Common myeloid progenitor, CD34-positive (primary cell): ENCODE results near the gene CAMK4.

ENCODE experiments used
- CTCF ChIA-PET: fragments of 350-600 bp; sonication (Branson Sonifier 250); formaldehyde crosslinking; loops from one replicate; lab custom pipeline; 2021; ENCODE audit warnings: antibody characterized with exemption; lab: Charles Lee
- POLR2A ChIA-PET: fragments of 350-600 bp; sonication (Branson Sonifier 250); formaldehyde crosslinking; loops from one replicate; lab custom pipeline; 2021; ENCODE audit warnings: antibody characterized with exemption; lab: Charles Lee
- DNase-seq, 3 donors: peaks; one replicate each; pipeline versions ENCODE4 v3.0.0 to v3.0.0-alpha.2; 2013
- H3K27ac ChIP-seq, 2 experiments: 1 replicate in 1 of 2; 2 replicates in 1 of 2; pipeline ENCODE4 v1.7.0; 2013; ENCODE audit warnings: inconsistent platforms in 2 of 2, low read length in 2 of 2, mild to moderate bottlenecking in 2 of 2, low read depth in 1 of 2, moderate library complexity in 1 of 2; ENCODE audit not compliant: severe bottlenecking in 2 of 2, insufficient read depth in 1 of 2, poor library complexity in 1 of 2
- H3K27me3 ChIP-seq, 5 experiments: replicated peaks in 2 of 5; 1 replicate in 3 of 5; 2 replicates in 2 of 5; pipeline versions ENCODE4 v1.6.1 to v1.7.0; 2013; ENCODE audit warnings: low read length in 4 of 5, mild to moderate bottlenecking in 2 of 5, moderate library complexity in 2 of 5, inconsistent platforms in 1 of 5; ENCODE audit not compliant: insufficient read depth in 5 of 5, control insufficient read depth in 4 of 5
- H3K36me3 ChIP-seq, 4 experiments: 1 replicate in 2 of 4; 2 replicates in 2 of 4; pipeline versions ENCODE4 v1.6.1 to v1.7.0; 2013; ENCODE audit warnings: low read length in 3 of 4, control low read depth in 1 of 4, mild to moderate bottlenecking in 1 of 4; ENCODE audit not compliant: control insufficient read depth in 4 of 4, insufficient read depth in 4 of 4
- H3K4me1 ChIP-seq, 4 experiments: 1 replicate in 3 of 4; 2 replicates in 1 of 4; pipeline versions ENCODE4 v1.6.1 to v1.7.1; 2013; ENCODE audit warnings: low read length in 3 of 4, mild to moderate bottlenecking in 3 of 4, control low read depth in 1 of 4, inconsistent platforms in 1 of 4, moderate library complexity in 1 of 4; ENCODE audit not compliant: control insufficient read depth in 4 of 4, insufficient read depth in 4 of 4; ENCODE audit errors: control extremely low read depth in 1 of 4
- H3K4me3 ChIP-seq, 7 experiments: 1 replicate in 4 of 7; 2 replicates in 3 of 7; pipeline versions ENCODE4 v1.5.1 to v1.7.0; 2013; ENCODE audit warnings: mild to moderate bottlenecking in 7 of 7, low read length in 6 of 7, moderate library complexity in 6 of 7, inconsistent platforms in 2 of 7, low read depth in 2 of 7, control low read depth in 1 of 7; ENCODE audit not compliant: insufficient read depth in 4 of 7, control insufficient read depth in 1 of 7; ENCODE audit errors: extremely low read depth in 1 of 7
- H3K9me3 ChIP-seq, 5 experiments: 1 replicate in 4 of 5; 2 replicates in 1 of 5; pipeline versions ENCODE4 v1.6.1 to v1.7.1; 2013; ENCODE audit warnings: low read length in 4 of 5, mild to moderate bottlenecking in 2 of 5, inconsistent platforms in 1 of 5, low read depth in 1 of 5, moderate library complexity in 1 of 5; ENCODE audit not compliant: control insufficient read depth in 4 of 5, insufficient read depth in 2 of 5; ENCODE audit errors: control extremely low read depth in 1 of 5
- WGBS: methylation state at CpG from one replicate; pipeline ENCODE4 v1.1.5; 2013; ENCODE audit not compliant: insufficient coverage; 5-methylcytosine and 5-hydroxymethylcytosine counted together

Gene CAMK4

GRCh38 chr5:111320953-111321352 is 96.8 kb downstream of the CAMK4 start:
- CTCF ChIA-PET, result no interaction called here
- no peak for DNase-seq
- Histone ChIP-seq H3K4me1 (no peaks in the 10 kb centered on the region), H3K9me3 (no peaks in the 10 kb centered on the region), H3K27ac (no peak overlapping the region), H3K36me3 (no peaks in the 10 kb centered on the region), H3K27me3 (no peaks in the 10 kb centered on the region), H3K4me3 (no peak overlapping the region)
- no CpG with 5 or more reads among the region's 1 CpG for WGBS
- POLR2A ChIA-PET, result no interaction called here

- ChIA-PET CTCF (no interaction called here), POLR2A (no interaction called here)
- no peak overlapping the region for H3K27ac ChIP-seq
These were observed 97.2 kb downstream of the CAMK4 start for GRCh38 chr5:111321376-111321775.

DNA sequence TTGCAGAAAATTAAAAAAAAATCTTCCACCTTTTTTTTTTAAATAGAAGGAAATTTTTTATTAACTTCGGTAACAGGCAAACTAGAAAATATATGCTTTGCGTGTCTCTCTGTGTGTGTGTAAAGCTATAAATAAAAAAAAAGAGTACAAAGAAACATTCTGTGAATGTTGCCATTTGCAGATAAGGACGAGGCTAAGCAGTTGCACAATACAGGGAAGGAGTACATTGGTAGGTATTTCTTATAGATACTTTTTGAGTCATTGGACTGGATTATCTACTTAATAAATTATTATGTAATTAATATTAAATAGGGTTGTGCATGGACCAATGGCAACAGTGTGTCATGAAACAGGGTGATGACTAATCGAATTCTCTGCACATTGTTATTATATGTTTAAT is 102.4 kb downstream of the CAMK4 start:
- H3K27ac ChIP-seq, result no peak overlapping the region
- no peaks in the 10 kb centered on the region for H3K27me3 ChIP-seq
- ChIA-PET POLR2A (no interaction called here), CTCF (no interaction called here)
- H3K4me3 ChIP-seq, result no peak overlapping the region
- H3K9me3 ChIP-seq, result peaks cover 0 to 1% (median 0%) of the 10 kb centered on the region in 5 experiments
- DNase-seq, result no peak
- WGBS, result no CpG with 5 or more reads among the region's 4 CpGs
- H3K36me3 ChIP-seq, result no peaks in the 10 kb centered on the region
- no peaks in the 10 kb centered on the region for H3K4me1 ChIP-seq

More at GRCh38 chr5:111321376-111321775, 97.2 kb downstream of the CAMK4 start:
- Histone ChIP-seq H3K36me3 (no peaks in the 10 kb centered on the region), H3K9me3 (no peaks in the 10 kb centered on the region), H3K4me1 (no peaks in the 10 kb centered on the region), H3K27me3 (no peaks in the 10 kb centered on the region), H3K4me3 (no peak overlapping the region)
- DNase-seq, result no peak

DNA sequence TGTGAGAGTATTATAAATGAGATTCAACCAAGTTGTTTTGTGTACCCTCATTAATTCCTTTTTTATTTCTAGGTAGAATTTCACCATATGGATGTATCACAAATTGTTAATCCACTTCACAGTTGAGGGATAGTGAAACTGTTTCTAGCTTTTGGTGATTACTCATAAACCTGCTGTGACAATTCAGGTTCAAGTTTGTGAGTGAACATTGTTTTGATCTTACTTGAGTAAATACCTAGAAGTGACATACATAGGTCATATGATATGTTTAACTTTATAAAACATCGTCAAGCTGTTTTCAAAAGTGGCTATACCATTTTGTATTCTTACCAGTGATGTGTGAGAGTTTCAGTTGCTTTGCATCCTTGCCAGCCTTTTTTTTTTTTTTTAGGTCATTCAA is 112.9 kb downstream of the CAMK4 start:
- WGBS, result no CpG with 5 or more reads among the region's 1 CpG
- Histone ChIP-seq H3K27ac (no peak overlapping the region), H3K4me1 (no peaks in the 10 kb centered on the region), H3K9me3 (no peaks in the 10 kb centered on the region), H3K4me3 (no peak overlapping the region), H3K27me3 (peaks cover 0 to 2% (median 0%) of the 10 kb centered on the region in 5 experiments), H3K36me3 (no peaks in the 10 kb centered on the region)
- ChIA-PET CTCF (no interaction called here), POLR2A (no interaction called here)
- DNase-seq, result no peak

DNA sequence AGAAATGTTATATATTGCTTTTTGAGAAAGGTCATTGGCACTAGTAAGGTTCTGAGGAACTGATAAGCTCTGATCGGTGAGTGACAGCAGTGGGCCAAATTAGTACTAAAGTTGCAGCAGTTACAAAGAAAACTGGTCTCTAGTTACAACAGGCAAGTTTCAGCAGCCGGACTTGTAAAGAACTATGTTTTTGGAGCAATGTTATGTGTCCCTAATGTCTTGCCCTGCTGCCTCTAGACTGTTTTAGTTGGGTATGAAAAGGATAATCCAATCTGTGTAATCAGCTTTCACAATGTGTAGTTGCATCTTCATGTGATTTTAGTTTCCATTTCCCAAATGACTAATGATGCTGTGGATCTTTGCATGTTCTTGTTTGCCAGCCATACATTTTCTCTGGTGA is 113.5 kb downstream of the CAMK4 start:
- 39% methylated on average over 2 of the region's 2 CpGs for WGBS
- Histone ChIP-seq H3K27ac (no peak overlapping the region), H3K4me3 (no peak overlapping the region), H3K9me3 (no peaks in the 10 kb centered on the region), H3K36me3 (no peaks in the 10 kb centered on the region), H3K4me1 (no peaks in the 10 kb centered on the region), H3K27me3 (peaks cover 0 to 2% (median 0%) of the 10 kb centered on the region in 5 experiments)
- ChIA-PET POLR2A (no interaction called here), CTCF (no interaction called here)
- DNase-seq, result no peak

GRCh38 chr5:111345731-111346130 is 121.5 kb downstream of the CAMK4 start:
- no peak overlapping the region for H3K27ac ChIP-seq
- H3K4me3 ChIP-seq, result no peak overlapping the region
- H3K4me1 ChIP-seq, result no peaks in the 10 kb centered on the region
- peaks cover 0 to 2% (median 0%) of the 10 kb centered on the region in 5 experiments for H3K27me3 ChIP-seq
- no peak for DNase-seq
- POLR2A ChIA-PET, result no interaction called here
- H3K9me3 ChIP-seq, result no peaks in the 10 kb centered on the region
- H3K36me3 ChIP-seq, result no peaks in the 10 kb centered on the region
- WGBS, result 62% methylated on average over 8 of the region's 8 CpGs
- CTCF ChIA-PET, result no interaction called here

DNA sequence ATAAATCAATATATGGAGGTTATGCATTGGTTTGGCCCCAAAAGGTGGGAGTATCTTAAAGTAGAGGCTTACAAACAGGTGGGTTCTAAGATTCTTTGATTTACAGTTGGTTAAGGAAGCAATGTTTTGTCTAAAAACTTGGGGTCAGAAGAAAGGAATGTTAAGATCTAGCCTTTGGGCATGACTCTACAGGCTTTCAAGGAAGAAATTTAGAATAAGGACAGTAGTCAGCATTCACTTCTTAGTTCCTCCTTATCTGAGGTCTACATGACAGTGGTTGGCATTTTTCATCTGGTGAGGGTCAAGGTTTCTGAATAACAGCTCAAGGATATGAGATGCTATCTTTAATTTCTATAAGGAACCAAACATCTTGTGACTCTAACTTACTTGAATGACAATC is 122.8 kb downstream of the CAMK4 start:
- Histone ChIP-seq H3K4me3 (no peak overlapping the region), H3K36me3 (no peaks in the 10 kb centered on the region), H3K4me1 (no peaks in the 10 kb centered on the region), H3K9me3 (no peaks in the 10 kb centered on the region), H3K27me3 (peaks cover 0 to 2% (median 0%) of the 10 kb centered on the region in 5 experiments), H3K27ac (no peak overlapping the region)
- CTCF ChIA-PET, result no interaction called here
- DNase-seq, result no peak
- POLR2A ChIA-PET, result no interaction called here
